A673 (cell line): ENCODE results near the gene NRF1. TPM values are rescaled to one million over a fixed set of nuclear protein-coding genes. Genes with fewer than 3 reads are reported as not detected.
"Not testable (repeated sequence)": the region's sequence is repeated elsewhere in the genome, so short reads cannot be mapped to it uniquely, and the experiment has no call there.

Source experiments
- BruUV-seq: library from RNA; stranded (reverse); fragments of 400-500 nt; replicated peaks from 2 replicates; lab custom pipeline; 2021; lab: Mats Ljungman, UMichigan
- CTCF ChIA-PET: fragments of 300-600 bp; sonication (Branson Sonifier 250); formaldehyde crosslinking; loops from one replicate; lab custom pipeline; 2022; ENCODE audit warnings: antibody characterized with exemption; lab: Charles Lee
- POLR2A ChIA-PET: fragments of 300-600 bp; sonication (Branson Sonifier 250); formaldehyde crosslinking; loops from one replicate; lab custom pipeline; 2022; ENCODE audit warnings: antibody characterized with exemption; ENCODE audit not compliant: low non-redundant PET; lab: Charles Lee
- DNase-seq: peaks from one replicate; pipeline ENCODE4 v3.0.0-alpha.2; 2015; ENCODE audit warnings: low spot score
- H3K27ac ChIP-seq: fragments of 200-600 bp; sonication (generic); 2 replicates; pipeline ENCODE4 v1.5.1; 2016; ENCODE audit warnings: mixed run types, low read depth, mild to moderate bottlenecking, mixed read lengths, antibody characterized with exemption, low read length; ENCODE audit not compliant: poor library complexity, severe bottlenecking
- H3K27me3 ChIP-seq: fragments of 200-600 bp; sonication (generic); replicated peaks from 2 replicates; pipeline ENCODE4 v1.6.1; 2017; ENCODE audit warnings: mixed run types, low read depth, mild to moderate bottlenecking, mixed read lengths, antibody characterized with exemption, low read length; ENCODE audit not compliant: insufficient read depth, poor library complexity
- H3K36me3 ChIP-seq: fragments of 200-600 bp; sonication (generic); 2 replicates; pipeline ENCODE4 v1.6.1; 2016; ENCODE audit warnings: mixed run types, mild to moderate bottlenecking, mixed read lengths, antibody characterized with exemption, low read length; ENCODE audit not compliant: insufficient read depth, poor library complexity, severe bottlenecking
- H3K4me1 ChIP-seq: fragments of 200-600 bp; sonication (generic); 2 replicates; pipeline ENCODE4 v1.6.1; 2017; ENCODE audit warnings: mixed run types, mild to moderate bottlenecking, mixed read lengths, antibody characterized with exemption, low read length; ENCODE audit not compliant: insufficient read depth, poor library complexity, severe bottlenecking
- H3K4me3 ChIP-seq: fragments of 200-600 bp; sonication (generic); 2 replicates; pipeline ENCODE4 v1.5.1; 2016; ENCODE audit warnings: low read depth, mixed run types, mild to moderate bottlenecking, mixed read lengths, low read length; ENCODE audit not compliant: poor library complexity, severe bottlenecking
- H3K9me3 ChIP-seq: fragments of 200-600 bp; sonication (generic); 2 replicates; pipeline ENCODE4 v1.6.1; 2016; ENCODE audit warnings: mixed run types, low read depth, mild to moderate bottlenecking, mixed read lengths, antibody characterized with exemption, low read length; ENCODE audit not compliant: poor library complexity, severe bottlenecking
- CTCF ChIP-seq: fragments of 300-800, 200-600 bp; sonication (generic); conservative IDR thresholded peaks from 2 replicates; pipeline ENCODE4 v1.5.1; 2017; ENCODE audit warnings: low read depth, mild to moderate bottlenecking, antibody characterized with exemption, low read length, moderate library complexity, mixed read lengths
- EZH2 ChIP-seq: fragments of 200-600 bp; sonication (generic); IDR thresholded peaks from 2 replicates; pipeline ENCODE4 v1.6.1; 2017; ENCODE audit warnings: borderline replicate concordance, low read depth, mild to moderate bottlenecking, mixed read lengths, antibody characterized with exemption, low read length; ENCODE audit not compliant: poor library complexity, severe bottlenecking
- intact Hi-C: fragments of 100-400 bp; cut with micrococcal nuclease; formaldehyde crosslinking; loops from one replicate; pipeline ENCODE4 v1.10.0; 2022; ENCODE audit not compliant: unreplicated experiment
- total RNA-seq: library from RNA; stranded (reverse); gene quantifications from 2 replicates; pipeline ENCODE4 v1.2.3, GENCODE V29; 2021

The NRF1 gene
- total RNA-seq, 1 experiment from 2014 or later = 30.2 TPM

GRCh38 chr7:129604021-129604420 is 7.5 kb upstream of the NRF1 start:
- CTCF ChIA-PET = not testable (repeated sequence)
- POLR2A ChIA-PET = interaction anchor here (0.6 kb wide), 1 partner anchor 348 kb away, joined by 4 read pairs; no protein-coding TSS in a partner anchor

GRCh38 chr7:129604713-129605437 is 6.6 kb upstream of the NRF1 start:
- intact Hi-C loops = no loop called here
- H3K4me1 ChIP-seq = no peaks in the 10 kb centered on the region
- H3K27me3 ChIP-seq = no peaks in the 10 kb centered on the region
- H3K27ac ChIP-seq = no peak overlapping the region
- CTCF ChIA-PET = interaction anchor here (0.5 kb wide), 1 partner anchor 1285 kb away, joined by 3 read pairs; no protein-coding TSS in a partner anchor
- H3K36me3 ChIP-seq = peaks cover 22% of the 10 kb centered on the region
- TF ChIP-seq EZH2 (no peak), CTCF (no peak)
- no peak overlapping the region for H3K4me3 ChIP-seq
- DNase-seq = no peak
- POLR2A ChIA-PET = no interaction called here
- no peaks in the 10 kb centered on the region for H3K9me3 ChIP-seq
- BruUV-seq = no TSS peak

More at GRCh38 chr7:129604021-129604420, 7.5 kb upstream of the NRF1 start:
- H3K27me3 ChIP-seq, DNase-seq, H3K27ac ChIP-seq, intact Hi-C loops, BruUV-seq, H3K9me3 ChIP-seq, H3K4me1 ChIP-seq, H3K4me3 ChIP-seq: not testable (repeated sequence)
- H3K36me3 ChIP-seq = peaks cover 14% of the 10 kb centered on the region

DNA sequence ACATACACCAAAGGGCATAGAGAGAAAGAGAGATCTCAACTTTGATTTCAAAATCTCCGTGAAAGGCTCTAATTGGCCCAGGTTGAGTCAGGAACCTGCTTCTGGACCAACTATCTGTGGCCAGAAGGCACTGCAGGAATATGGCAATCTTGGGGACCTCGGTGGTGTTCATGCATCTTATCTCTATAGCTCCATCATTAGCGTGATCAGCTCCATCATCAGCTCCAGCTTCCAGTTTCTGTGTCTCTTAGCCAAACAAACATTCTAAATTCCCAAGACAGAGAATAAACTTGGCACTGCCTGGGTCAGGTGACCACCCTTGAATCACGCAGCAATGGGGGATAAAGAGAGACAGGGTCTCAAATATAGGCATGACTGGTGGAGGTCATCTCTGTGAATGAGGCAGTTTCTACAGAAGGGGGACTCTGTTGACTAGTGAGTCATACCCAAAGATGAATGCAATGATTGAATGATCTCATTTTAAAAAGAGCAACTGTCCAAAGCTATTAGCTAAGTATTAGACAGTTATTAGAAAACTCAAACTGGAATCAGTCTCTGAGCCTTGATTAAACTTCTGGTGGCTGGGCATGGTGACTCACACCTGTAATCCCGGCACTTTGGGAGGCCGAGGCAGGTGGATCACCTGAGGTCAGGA is 5.4 kb upstream of the NRF1 start:
- DNase-seq = no peak
- peaks cover 25% of the 10 kb centered on the region for H3K36me3 ChIP-seq
- H3K4me3 ChIP-seq = no peak overlapping the region
- H3K4me1 ChIP-seq = no peaks in the 10 kb centered on the region
- no peak overlapping the region for H3K27ac ChIP-seq
- TF ChIP-seq EZH2 = no peak
- TF ChIP-seq CTCF = no peak
- ChIA-PET POLR2A (no interaction called here), CTCF (no interaction called here)
- intact Hi-C loops = no loop called here
- no peaks in the 10 kb centered on the region for H3K27me3 ChIP-seq
- no peaks in the 10 kb centered on the region for H3K9me3 ChIP-seq
- no TSS peak for BruUV-seq
